Sigmoid colon (tissue), 7 donors: ENCODE results near the gene TMOD3. TPM values are rescaled to one million over a fixed set of nuclear protein-coding genes. Genes with fewer than 3 reads are reported as not detected.

Experiments used
- DNase-seq: peaks from one replicate; pipeline ENCODE4 v3.0.0-alpha.2; 2019
- H3K27ac ChIP-seq, 4 donors: fragments of 200-600 bp; sonication (generic); one replicate each; pipeline ENCODE4 v1.5.1; 2016 to 2019; ENCODE audit warnings: mild to moderate bottlenecking in 1 of 4
- H3K27me3 ChIP-seq, 3 donors: fragments of 200-600 bp; sonication (generic); one replicate each; pipeline ENCODE4 v1.5.1; 2019; ENCODE audit warnings: mild to moderate bottlenecking in 1 of 3
- H3K36me3 ChIP-seq, 4 donors: fragments of 200-600 bp; sonication (generic); one replicate each; pipeline ENCODE4 v1.5.1; 2016 to 2019
- H3K4me1 ChIP-seq, 4 donors: fragments of 200-600 bp; sonication (generic); one replicate each; pipeline ENCODE4 v1.5.1; 2017 to 2019
- H3K4me3 ChIP-seq, 4 donors: fragments of 200-600 bp; sonication (generic); one replicate each; pipeline ENCODE4 v1.5.1; 2017 to 2019; ENCODE audit warnings: mild to moderate bottlenecking in 2 of 4, moderate library complexity in 1 of 4
- H3K9me3 ChIP-seq, 4 donors: fragments of 200-600 bp in 3 of 4; sonication (generic) in 3 of 4; one replicate each; pipeline versions ENCODE4 v1.5.1 to v1.6.1; 2013 to 2019
- CTCF ChIP-seq, 4 experiments: fragments of 450-650 bp in 3 of 4; fragments of 200-600 bp in 1 of 4; IDR thresholded peaks; one replicate each; pipeline ENCODE4 v1.5.1; 2016 to 2019; ENCODE audit warnings: antibody characterized with exemption in 4 of 4, mild to moderate bottlenecking in 3 of 4, moderate library complexity in 2 of 4
- EP300 ChIP-seq, 4 donors: sonication (generic); formaldehyde crosslinking; IDR thresholded peaks; one replicate each; pipeline ENCODE4 v1.6.1; 2017; ENCODE audit warnings: antibody characterized with exemption in 4 of 4
- POLR2A ChIP-seq, 2 donors: fragments of 450-650 bp; IDR thresholded peaks; one replicate each; pipeline ENCODE4 v1.6.1; 2016; ENCODE audit warnings: antibody characterized with exemption in 2 of 2, mild to moderate bottlenecking in 2 of 2, moderate library complexity in 2 of 2
- POLR2AphosphoS5 ChIP-seq, 4 donors: sonication (generic); formaldehyde crosslinking; IDR thresholded peaks; one replicate each; pipeline ENCODE4 v1.6.1; 2017; ENCODE audit warnings: antibody characterized with exemption in 4 of 4
- WGBS, 2 donors: extraction: QIAGEN DNeasy Blood & Tissue Kit; methylation state at CpG; one replicate each; pipeline ENCODE4 v1.1.7; 2013; 5-methylcytosine and 5-hydroxymethylcytosine counted together
- intact Hi-C: fragments of 100-400 bp; cut with DNase I; formaldehyde crosslinking; loops from one replicate; pipeline ENCODE4 v1.15.1; 2023
- polyA plus RNA-seq, 3 donors: library from polyadenylated mRNA; stranded (reverse); fragments of 200-250 nt; gene quantifications; one replicate each; pipeline ENCODE4 v1.2.3, GENCODE V29; 2013
- total RNA-seq, 4 donors: library from RNA; depleted of rRNA; stranded (reverse); fragments of >200 nt; gene quantifications; one replicate each; pipeline ENCODE4 v1.1.0, GENCODE V29; 2016
- donor health status: healthy with polysubstance abuse.
- donor health status: Bipolar disorder and iron deficiency.
- donor health status: healthy.

The TMOD3 gene
- total and polyA plus RNA-seq, 7 donors, result 10.7 to 23.1 (median 15.3) TPM

DNA sequence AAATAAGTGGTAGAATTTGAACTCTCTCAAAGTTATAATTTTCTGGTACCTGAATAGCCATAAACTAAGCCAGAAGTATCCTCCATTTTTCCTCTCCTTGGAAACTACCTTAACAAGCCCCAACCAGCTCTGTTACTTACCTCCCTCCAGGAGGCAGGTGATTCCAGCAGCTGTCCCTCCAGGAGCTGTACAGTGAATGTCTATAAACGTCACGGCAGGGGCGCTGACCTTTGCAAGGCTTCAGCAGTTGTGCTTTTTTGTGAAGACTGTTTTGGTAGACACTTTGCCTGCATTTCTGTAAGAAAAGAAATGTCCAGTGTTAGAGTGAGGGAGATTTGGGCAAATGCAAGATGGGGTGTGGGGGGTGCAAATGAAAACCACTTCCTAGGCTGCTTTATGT, 75.0 kb downstream of the TMOD3 start:
- intact Hi-C loops, result no loop called here
- TF ChIP-seq POLR2AphosphoS5 (IDR thresholded peaks at IDR 0.05), result no peak
- H3K4me1 ChIP-seq, result peaks cover 0 to 5% (median 0%) of the 10 kb centered on the region in 4 donors
- no peak overlapping the region for H3K27ac ChIP-seq
- no peaks in the 10 kb centered on the region for H3K9me3 ChIP-seq
- no peak for DNase-seq
- H3K27me3 ChIP-seq, result no peaks in the 10 kb centered on the region
- 81 to 87% methylated on average over 3 of the region's 3 CpGs for WGBS, 2 donors
- H3K36me3 ChIP-seq, result peaks cover 0 to 58% (median 21%) of the 10 kb centered on the region in 4 donors
- no peak overlapping the region for H3K4me3 ChIP-seq

- Histone ChIP-seq H3K27me3 (no peaks in the 10 kb centered on the region), H3K27ac (no peak overlapping the region), H3K9me3 (no peaks in the 10 kb centered on the region), H3K4me3 (no peak overlapping the region), H3K36me3 (peaks cover 0 to 55% (median 21%) of the 10 kb centered on the region in 4 donors), H3K4me1 (peaks cover 0 to 7% (median 0%) of the 10 kb centered on the region in 4 donors)
- 75 to 84% methylated on average over 4 of the region's 4 CpGs for WGBS, 2 donors
- no peak for TF ChIP-seq POLR2A (IDR thresholded peaks at IDR 0.05)
- no peak for TF ChIP-seq POLR2AphosphoS5 (IDR thresholded peaks at IDR 0.05)
- no peak for TF ChIP-seq CTCF (IDR thresholded peaks at IDR 0.05)
- TF ChIP-seq EP300 (IDR thresholded peaks at IDR 0.05), result no peak
- intact Hi-C loops, result no loop called here
- DNase-seq, result no peak
Measured at GRCh38 chr15:51904931-51905330, 75.5 kb downstream of the TMOD3 start.

- H3K36me3 ChIP-seq, result peaks cover 0 to 45% (median 9%) of the 10 kb centered on the region in 4 donors
Measured at GRCh38 chr15:51907136-51907862, 77.8 kb downstream of the TMOD3 start.

GRCh38 chr15:51908316-51908715, 78.9 kb downstream of the TMOD3 start:
- Histone ChIP-seq H3K36me3 (peaks cover 0 to 44% (median 6%) of the 10 kb centered on the region in 4 donors), H3K9me3 (no peaks in the 10 kb centered on the region), H3K4me3 (no peak overlapping the region), H3K4me1 (peaks cover 0 to 7% (median 0%) of the 10 kb centered on the region in 4 donors), H3K27ac (no peak overlapping the region), H3K27me3 (no peaks in the 10 kb centered on the region)
- TF ChIP-seq CTCF (IDR thresholded peaks at IDR 0.05) (no peak), EP300 (IDR thresholded peaks at IDR 0.05) (no peak), POLR2AphosphoS5 (IDR thresholded peaks at IDR 0.05) (no peak), POLR2A (IDR thresholded peaks at IDR 0.05) (no peak)
- intact Hi-C loops, result no loop called here
- 94 to 95% methylated on average over 1 of the region's 1 CpG for WGBS, 2 donors
- DNase-seq, result no peak

More at GRCh38 chr15:51907136-51907862, 77.8 kb downstream of the TMOD3 start:
- Histone ChIP-seq H3K4me3 (no peak overlapping the region), H3K4me1 (peaks cover 0 to 7% (median 0%) of the 10 kb centered on the region in 4 donors), H3K27ac (no peak overlapping the region), H3K9me3 (no peaks in the 10 kb centered on the region), H3K27me3 (no peaks in the 10 kb centered on the region)
- DNase-seq, result no peak
- intact Hi-C loops, result no loop called here
- no peak for TF ChIP-seq CTCF (IDR thresholded peaks at IDR 0.05)
- TF ChIP-seq POLR2AphosphoS5 (IDR thresholded peaks at IDR 0.05), result no peak
- no peak for TF ChIP-seq POLR2A (IDR thresholded peaks at IDR 0.05)
- no peak for TF ChIP-seq EP300 (IDR thresholded peaks at IDR 0.05)
- 41 to 78% methylated on average over 8 of the region's 8 CpGs for WGBS, 2 donors

- Histone ChIP-seq H3K27me3 (no peaks in the 10 kb centered on the region), H3K9me3 (no peaks in the 10 kb centered on the region), H3K4me1 (peaks cover 0 to 7% (median 0%) of the 10 kb centered on the region in 4 donors), H3K36me3 (peaks cover 0 to 33% (median 2%) of the 10 kb centered on the region in 4 donors), H3K27ac (no peak overlapping the region), H3K4me3 (no peak overlapping the region)
- intact Hi-C loops, result no loop called here
- WGBS, 2 donors, result 76 to 89% methylated on average over 2 of the region's 2 CpGs
- TF ChIP-seq POLR2AphosphoS5 (IDR thresholded peaks at IDR 0.05) (peak in 1 of 4 donors; percentile 16), POLR2A (IDR thresholded peaks at IDR 0.05) (no peak), CTCF (IDR thresholded peaks at IDR 0.05) (no peak), EP300 (IDR thresholded peaks at IDR 0.05) (no peak)
- no peak for DNase-seq
Measured at GRCh38 chr15:51909584-51909983, 80.1 kb downstream of the TMOD3 start.
